Astrocyte of the cerebellum (primary cell): ENCODE measurements around the gene HOXD12.

Source experiments
- DNase-seq: peaks from one replicate; pipeline ENCODE4 v3.0.0-alpha.2; 2011; ENCODE audit warnings: low read depth
- H3K4me3 ChIP-seq: 2 replicates; pipeline ENCODE4 v1.5.1; 2011; ENCODE audit warnings: mild to moderate bottlenecking, low read depth, low read length, moderate library complexity
- in situ Hi-C: cut with HindIII; loops from 2 replicates; pipeline ENCODE4 v1.10.0; 2017; ENCODE audit warnings: low sequenced_read_pairs
- TF ChIP-seq, protein P1 (sequence below): IDR thresholded peaks from 2 replicates; pipeline ENCODE4 v1.5.1; 2012; ENCODE audit warnings: low read length, low read depth, moderate library complexity, mild to moderate bottlenecking; ENCODE audit errors: missing control alignments

The HOXD12 gene

DNA sequence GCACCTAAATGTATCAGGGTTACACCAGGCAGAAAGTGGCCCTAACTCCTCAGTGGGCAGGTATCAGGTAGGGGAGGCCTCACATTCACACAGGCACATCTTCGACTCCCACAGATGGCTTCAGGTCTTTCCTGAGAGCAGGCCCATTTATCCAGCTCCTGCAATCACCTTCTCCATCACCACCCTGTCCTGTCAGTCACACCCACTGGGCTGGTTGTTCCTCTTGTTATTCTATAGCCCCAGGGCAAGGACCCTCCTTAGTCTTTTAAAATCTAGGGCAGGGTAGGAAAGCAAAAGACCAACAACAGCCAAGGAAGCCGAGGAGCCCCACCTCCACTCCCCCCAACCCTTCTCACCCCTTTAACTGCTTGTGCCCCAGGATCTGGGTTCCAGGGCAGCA, 42.7 kb downstream of the HOXD12 start:
- in situ Hi-C loops, result no loop called here
- no peak for DNase-seq
- H3K4me3 ChIP-seq, result no peak overlapping the region
- TF ChIP-seq, protein P1, sequence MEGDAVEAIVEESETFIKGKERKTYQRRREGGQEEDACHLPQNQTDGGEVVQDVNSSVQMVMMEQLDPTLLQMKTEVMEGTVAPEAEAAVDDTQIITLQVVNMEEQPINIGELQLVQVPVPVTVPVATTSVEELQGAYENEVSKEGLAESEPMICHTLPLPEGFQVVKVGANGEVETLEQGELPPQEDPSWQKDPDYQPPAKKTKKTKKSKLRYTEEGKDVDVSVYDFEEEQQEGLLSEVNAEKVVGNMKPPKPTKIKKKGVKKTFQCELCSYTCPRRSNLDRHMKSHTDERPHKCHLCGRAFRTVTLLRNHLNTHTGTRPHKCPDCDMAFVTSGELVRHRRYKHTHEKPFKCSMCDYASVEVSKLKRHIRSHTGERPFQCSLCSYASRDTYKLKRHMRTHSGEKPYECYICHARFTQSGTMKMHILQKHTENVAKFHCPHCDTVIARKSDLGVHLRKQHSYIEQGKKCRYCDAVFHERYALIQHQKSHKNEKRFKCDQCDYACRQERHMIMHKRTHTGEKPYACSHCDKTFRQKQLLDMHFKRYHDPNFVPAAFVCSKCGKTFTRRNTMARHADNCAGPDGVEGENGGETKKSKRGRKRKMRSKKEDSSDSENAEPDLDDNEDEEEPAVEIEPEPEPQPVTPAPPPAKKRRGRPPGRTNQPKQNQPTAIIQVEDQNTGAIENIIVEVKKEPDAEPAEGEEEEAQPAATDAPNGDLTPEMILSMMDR, result no peak

DNA sequence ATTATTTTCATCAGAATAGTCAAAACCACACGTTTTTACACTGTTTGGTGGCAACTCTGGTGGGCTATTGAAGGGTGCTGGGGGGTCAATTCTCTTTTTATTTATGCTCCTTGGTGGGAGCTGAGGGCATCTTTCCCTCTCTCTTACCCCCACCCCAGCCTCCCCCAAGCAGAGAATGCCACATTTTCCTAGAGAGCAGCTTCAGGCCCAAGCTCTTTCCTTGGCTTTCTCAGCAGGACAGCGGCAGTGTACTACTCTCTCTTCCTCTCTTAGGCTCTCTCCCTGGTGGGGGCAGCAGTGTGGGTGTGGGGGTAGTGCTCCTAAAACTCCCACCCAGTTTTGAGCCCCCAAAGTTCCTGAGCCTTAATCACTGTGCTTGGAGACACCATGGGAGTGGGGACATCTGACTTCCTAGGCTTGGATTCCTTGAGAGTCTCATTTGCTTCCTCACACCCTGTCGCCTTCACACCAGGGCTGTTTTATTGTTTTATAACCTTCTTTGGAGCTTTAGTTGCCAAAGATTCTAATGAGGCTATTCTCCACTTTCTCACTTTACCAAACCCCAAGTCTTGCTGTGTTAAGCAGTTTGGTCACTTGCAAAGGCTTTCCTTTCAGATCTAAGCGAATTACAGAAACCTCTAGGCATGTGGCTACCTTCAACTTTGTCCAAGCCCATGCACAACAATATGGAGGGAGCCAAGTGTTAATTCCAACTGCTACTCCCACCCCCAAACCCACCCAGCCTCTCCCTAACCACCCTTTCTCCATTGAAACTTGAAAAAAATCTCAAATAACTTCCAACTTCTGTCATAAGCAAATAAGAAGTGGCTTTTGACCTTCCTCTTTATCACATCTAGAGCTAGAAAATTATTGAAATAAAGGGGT, 45.7 kb downstream of the HOXD12 start:
- TF ChIP-seq, protein P1, result no peak
- no peak overlapping the region for H3K4me3 ChIP-seq
- in situ Hi-C loops, result no loop called here
- DNase-seq, result no peak

DNA sequence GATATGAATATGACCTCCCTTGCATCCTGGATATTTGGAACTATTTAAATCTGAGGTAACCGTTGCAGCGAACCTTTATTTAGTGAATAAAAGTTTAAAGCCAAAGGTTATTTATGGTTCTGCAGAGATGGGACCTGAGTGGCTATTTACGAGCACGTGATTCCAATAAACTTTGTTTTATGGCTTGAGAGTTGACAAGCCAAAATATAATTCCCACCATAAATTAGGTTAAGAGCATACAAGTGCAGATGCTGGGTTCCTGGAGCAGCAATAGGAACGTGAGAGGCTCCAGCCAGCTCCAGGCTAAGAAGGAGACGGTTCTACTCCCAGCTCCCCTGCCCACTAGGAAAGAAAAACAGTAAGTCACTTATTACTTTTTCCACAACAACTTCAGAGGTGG, 46.5 kb downstream of the HOXD12 start:
- H3K4me3 ChIP-seq, result no peak overlapping the region
- TF ChIP-seq, protein P1, result no peak
- in situ Hi-C loops, result no loop called here
- no peak for DNase-seq

DNA sequence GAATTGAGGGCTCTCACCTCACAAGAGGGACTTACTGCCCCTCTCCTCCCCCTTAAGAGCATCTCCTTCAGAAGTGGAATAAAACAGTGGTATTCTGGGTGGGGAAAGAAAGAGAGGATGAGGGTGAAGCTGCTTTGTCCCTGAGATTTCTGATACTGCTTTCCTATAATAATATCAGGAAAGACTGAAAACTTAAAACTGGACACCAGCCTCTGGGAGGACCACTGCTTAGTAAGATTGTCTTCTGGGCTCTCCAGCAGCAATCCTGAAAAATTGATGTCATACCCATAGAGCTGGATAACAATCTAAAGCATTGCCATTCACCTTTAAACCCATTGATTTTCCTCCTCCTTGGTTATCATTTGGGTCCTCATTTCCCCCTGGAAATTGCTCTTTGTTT, 47.0 kb downstream of the HOXD12 start:
- DNase-seq, result no peak
- no peak overlapping the region for H3K4me3 ChIP-seq
- TF ChIP-seq, protein P1, result no peak
- in situ Hi-C loops, result no loop called here

DNA sequence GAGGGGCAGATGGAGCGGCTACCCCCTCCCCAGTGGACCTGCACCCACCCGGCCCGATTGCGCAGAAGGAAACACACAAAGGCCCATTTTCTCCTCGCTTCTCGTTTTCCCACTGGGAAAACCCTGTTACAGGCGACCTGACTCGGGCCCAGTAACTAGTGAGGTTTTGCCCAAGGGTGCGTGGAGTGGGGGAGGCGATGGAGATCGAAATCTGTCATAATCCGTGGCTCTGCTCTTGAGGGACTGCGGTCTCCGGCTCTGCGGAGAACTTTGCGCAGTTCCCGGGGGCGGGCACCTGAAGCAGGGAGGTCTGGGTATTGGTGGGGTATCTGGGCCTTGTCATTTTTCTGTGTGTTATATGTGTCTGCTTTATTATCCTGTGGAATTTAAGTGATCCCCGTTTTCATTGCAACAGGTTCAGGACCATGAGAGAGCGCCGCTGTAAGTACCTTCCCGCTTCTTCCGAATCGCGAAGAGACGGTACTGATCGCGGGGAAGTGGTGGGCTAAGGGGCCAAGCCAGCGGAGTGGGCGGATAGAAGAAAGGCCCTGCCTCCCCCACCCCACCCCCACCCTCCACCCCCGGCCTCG, 47.7 kb downstream of the HOXD12 start:
- no peak overlapping the region for H3K4me3 ChIP-seq
- TF ChIP-seq, protein P1, result no peak
- in situ Hi-C loops, result no loop called here
- no peak for DNase-seq

DNA sequence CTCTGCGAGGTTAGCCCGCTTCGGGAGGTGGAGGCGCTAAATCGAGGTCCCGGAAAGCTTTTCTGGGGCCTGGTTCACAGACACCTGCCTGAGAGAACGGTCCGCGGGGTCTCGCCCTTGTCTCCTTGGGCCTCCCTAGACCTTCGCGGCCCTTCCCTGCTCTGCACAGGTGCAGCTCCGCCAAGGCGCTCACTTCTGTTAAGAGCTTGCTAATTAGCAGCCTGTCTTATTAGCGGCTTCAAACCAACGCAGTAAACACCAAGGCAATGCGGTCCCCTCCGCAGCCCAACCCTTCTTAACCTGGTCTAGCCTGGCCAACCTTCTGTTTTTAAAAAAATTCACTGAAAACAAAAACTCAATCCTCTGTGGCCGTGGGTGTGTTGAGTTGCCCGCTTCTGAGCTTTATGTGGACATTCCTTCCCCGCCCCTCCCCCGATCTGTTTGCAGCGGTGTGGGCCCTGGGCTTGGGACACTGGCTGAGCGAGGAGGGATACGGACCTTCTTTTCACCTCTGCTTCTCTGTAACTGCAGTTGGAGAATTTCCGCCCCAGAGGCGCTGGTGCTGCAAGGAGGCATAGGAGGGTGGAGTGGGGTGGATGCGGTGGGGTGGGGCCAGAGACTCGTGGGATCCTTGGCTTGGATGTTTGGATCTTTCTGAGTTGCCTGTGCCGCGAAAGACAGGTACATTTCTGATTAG, 48.4 kb downstream of the HOXD12 start:
- no peak for DNase-seq
- TF ChIP-seq, protein P1, result no peak
- in situ Hi-C loops, result no loop called here
- no peak overlapping the region for H3K4me3 ChIP-seq
